ENCODE data around the gene LRRC1. TPM values are rescaled to one million over a fixed set of nuclear protein-coding genes. Genes with fewer than 3 reads are reported as not detected.

The LRRC1 gene
- total and polyA plus RNA-seq, 2 of the 13 experiments (the other 11 are each of a cell fraction or from before 2014, with no cell fraction given): 15.6 to 27.7 TPM

DNA sequence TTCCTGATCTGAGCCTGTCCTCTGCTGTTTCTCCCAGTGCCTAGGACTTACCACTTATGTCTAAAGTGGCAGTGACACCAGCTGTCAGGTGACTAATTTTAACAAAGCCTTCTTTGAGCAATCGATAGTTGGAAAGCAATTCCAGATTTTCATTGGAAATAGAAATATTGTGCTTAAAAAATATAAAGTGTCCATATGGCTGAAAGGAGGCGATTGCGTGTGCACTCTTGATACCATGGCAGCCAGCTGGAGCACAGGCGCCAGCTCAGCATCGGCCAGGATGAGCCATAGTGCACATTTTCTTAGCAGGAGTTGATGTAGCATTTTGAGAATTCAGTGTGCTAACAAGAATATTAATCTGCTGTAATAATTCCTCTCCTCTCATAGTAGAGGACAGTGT, 70.0 kb downstream of the LRRC1 start:
- Histone ChIP-seq H3K4me3 (replicated peaks in 1 of 3; ENCODE audit: insufficient read depth in 1 of 3, low read depth in 2 of 3, low read length in 3 of 3) (no peak overlapping the region), H3K79me2 (ENCODE audit: insufficient read depth, low read length) (peaks cover 11% of the 10 kb centered on the region), H3K9ac (ENCODE audit: insufficient read depth, low read depth, low read length) (no peak overlapping the region), H3K4me1 (ENCODE audit: insufficient read depth, low read length) (peaks cover 4% of the 10 kb centered on the region), H3K36me3 (replicated peaks in 1 of 2; ENCODE audit: control insufficient read depth in 1 of 2, insufficient read depth in 2 of 2, low read length in 2 of 2) (peaks cover 1 to 3% of the 10 kb centered on the region in 2 experiments; a peak in 1 of 5 replicates), H3K9me3 (ENCODE audit: low read length) (no peaks in the 10 kb centered on the region), H3K27me3 (ENCODE audit: control insufficient read depth in 1 of 2, insufficient read depth in 2 of 2, low read length in 2 of 2) (no peaks in the 10 kb centered on the region), H4K20me1 (ENCODE audit: insufficient read depth, low read length) (no peaks in the 10 kb centered on the region; the same call in 1 of the 2 replicates), H2AFZ (ENCODE audit: low read length) (no peak overlapping the region), H3K4me2 (ENCODE audit: low read depth, low read length) (no peak overlapping the region), H3K27ac (ENCODE audit: extremely low read length, insufficient read depth, low read length) (no peak overlapping the region)
- DNase-seq (ENCODE audit: low spot score) (no peak), ATAC-seq (no peak), FAIRE-seq (no peak)
- WGBS (ENCODE audit: low lambda C conversion rate): 94% methylated on average over 5 of the region's 5 CpGs
- ChIA-PET POLR2A (no interaction called here), CTCF (ENCODE audit: low intra/inter-chr PET ratio, low total read pairs) (no interaction called here)
- TF ChIP-seq GPN1 (CRISPR knock-in tag; IDR thresholded peaks at IDR 0.05; ENCODE audit: borderline replicate concordance) (no peak), ZBTB42 (CRISPR knock-in tag; IDR thresholded peaks at IDR 0.05) (no peak), POLR2AphosphoS2 (IDR thresholded peaks at IDR 0.05; ENCODE audit: low read depth, low read length) (no peak), ZNF446 (CRISPR knock-in tag; IDR thresholded peaks at IDR 0.05) (no peak), SMARCE1 (IDR thresholded peaks at IDR 0.05; ENCODE audit: borderline replicate concordance) (no peak), ZNF605 (CRISPR knock-in tag; IDR thresholded peaks at IDR 0.05) (no peak), ZNF232 (CRISPR knock-in tag; IDR thresholded peaks at IDR 0.05; ENCODE audit: borderline replicate concordance) (no peak)
- TF ChIP-seq, protein P1, sequence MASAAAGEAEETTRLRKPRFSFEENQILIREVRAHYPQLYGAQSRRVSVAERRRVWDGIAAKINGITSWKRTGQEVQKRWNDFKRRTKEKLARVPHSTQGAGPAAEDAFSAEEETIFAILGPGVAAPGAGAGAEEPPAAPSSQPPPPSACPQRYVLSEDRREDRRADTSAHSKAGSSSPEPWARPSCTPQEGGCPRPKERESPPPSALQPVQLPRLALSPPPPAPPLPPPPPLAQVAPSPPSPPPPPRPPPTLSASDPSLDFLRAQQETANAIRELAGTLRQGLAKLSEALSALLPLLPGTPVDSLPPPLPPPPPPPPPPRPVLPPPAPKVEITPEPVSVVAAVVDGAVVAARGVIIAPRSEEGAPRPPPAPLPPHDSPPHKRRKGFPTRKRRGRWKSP (CRISPR knock-in tag; IDR thresholded peaks at IDR 0.05): no peak
- no TSS peak for BruUV-seq (replicated peaks)
- intact Hi-C loops (cut with micrococcal nuclease; ENCODE audit: unreplicated experiment) (no loop called here), in situ Hi-C loops (cut with HindIII; ENCODE audit: extremely low pct_ligation_motif_present, low pct_unique_long_range_greater_than_20kb) (no loop called here)

DNA sequence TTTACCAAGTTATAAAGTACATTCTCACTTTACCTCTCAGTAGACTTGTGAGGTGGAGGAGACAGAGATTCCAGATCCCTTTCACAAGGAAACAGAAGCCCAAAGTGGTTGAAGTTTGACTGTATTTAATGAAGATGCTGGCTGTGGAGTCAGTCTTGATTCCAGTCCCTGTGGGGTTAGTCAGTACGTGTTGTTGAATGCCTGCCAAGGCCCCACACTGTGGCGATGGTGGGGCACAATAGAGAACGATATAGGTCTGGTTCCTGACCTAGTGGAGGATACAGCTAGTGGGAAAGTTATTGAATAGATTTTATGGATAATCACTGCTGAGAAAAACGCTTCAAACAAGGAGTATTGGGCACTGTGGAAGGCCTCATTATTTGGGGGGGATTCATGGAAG, 71.4 kb downstream of the LRRC1 start:
- peaks cover 10% of the 10 kb centered on the region for H3K79me2 ChIP-seq (ENCODE audit: insufficient read depth, low read length)
- H3K27ac ChIP-seq (ENCODE audit: extremely low read length, insufficient read depth, low read length): no peak overlapping the region
- H3K4me1 ChIP-seq (ENCODE audit: insufficient read depth, low read length): peaks cover 7% of the 10 kb centered on the region
- TF ChIP-seq, protein P2, sequence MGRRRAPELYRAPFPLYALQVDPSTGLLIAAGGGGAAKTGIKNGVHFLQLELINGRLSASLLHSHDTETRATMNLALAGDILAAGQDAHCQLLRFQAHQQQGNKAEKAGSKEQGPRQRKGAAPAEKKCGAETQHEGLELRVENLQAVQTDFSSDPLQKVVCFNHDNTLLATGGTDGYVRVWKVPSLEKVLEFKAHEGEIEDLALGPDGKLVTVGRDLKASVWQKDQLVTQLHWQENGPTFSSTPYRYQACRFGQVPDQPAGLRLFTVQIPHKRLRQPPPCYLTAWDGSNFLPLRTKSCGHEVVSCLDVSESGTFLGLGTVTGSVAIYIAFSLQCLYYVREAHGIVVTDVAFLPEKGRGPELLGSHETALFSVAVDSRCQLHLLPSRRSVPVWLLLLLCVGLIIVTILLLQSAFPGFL (CRISPR knock-in tag; IDR thresholded peaks at IDR 0.05): no peak
- TF ChIP-seq, protein P3, sequence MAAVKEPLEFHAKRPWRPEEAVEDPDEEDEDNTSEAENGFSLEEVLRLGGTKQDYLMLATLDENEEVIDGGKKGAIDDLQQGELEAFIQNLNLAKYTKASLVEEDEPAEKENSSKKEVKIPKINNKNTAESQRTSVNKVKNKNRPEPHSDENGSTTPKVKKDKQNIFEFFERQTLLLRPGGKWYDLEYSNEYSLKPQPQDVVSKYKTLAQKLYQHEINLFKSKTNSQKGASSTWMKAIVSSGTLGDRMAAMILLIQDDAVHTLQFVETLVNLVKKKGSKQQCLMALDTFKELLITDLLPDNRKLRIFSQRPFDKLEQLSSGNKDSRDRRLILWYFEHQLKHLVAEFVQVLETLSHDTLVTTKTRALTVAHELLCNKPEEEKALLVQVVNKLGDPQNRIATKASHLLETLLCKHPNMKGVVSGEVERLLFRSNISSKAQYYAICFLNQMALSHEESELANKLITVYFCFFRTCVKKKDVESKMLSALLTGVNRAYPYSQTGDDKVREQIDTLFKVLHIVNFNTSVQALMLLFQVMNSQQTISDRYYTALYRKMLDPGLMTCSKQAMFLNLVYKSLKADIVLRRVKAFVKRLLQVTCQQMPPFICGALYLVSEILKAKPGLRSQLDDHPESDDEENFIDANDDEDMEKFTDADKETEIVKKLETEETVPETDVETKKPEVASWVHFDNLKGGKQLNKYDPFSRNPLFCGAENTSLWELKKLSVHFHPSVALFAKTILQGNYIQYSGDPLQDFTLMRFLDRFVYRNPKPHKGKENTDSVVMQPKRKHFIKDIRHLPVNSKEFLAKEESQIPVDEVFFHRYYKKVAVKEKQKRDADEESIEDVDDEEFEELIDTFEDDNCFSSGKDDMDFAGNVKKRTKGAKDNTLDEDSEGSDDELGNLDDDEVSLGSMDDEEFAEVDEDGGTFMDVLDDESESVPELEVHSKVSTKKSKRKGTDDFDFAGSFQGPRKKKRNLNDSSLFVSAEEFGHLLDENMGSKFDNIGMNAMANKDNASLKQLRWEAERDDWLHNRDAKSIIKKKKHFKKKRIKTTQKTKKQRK (IDR thresholded peaks at IDR 0.05; ENCODE audit: low read length): no peak
- TF ChIP-seq ATF7-NPFF (CRISPR knock-in tag; IDR thresholded peaks at IDR 0.05; ENCODE audit: low read depth): no peak
- H3K4me3 ChIP-seq (replicated peaks in 1 of 3; ENCODE audit: insufficient read depth in 1 of 3, low read depth in 2 of 3, low read length in 3 of 3): no peak overlapping the region
- CTCF ChIA-PET (ENCODE audit: low intra/inter-chr PET ratio, low total read pairs): no interaction called here
- H3K4me2 ChIP-seq (ENCODE audit: low read depth, low read length): no peak overlapping the region
- intact Hi-C loops (cut with micrococcal nuclease; ENCODE audit: unreplicated experiment) (no loop called here), in situ Hi-C loops (cut with HindIII; ENCODE audit: extremely low pct_ligation_motif_present, low pct_unique_long_range_greater_than_20kb) (no loop called here)
- H3K9me3 ChIP-seq (ENCODE audit: low read length): no peaks in the 10 kb centered on the region
- no peak overlapping the region for H3K9ac ChIP-seq (ENCODE audit: insufficient read depth, low read depth, low read length)
- no peaks in the 10 kb centered on the region; the same call in 1 of the 2 replicates for H4K20me1 ChIP-seq (ENCODE audit: insufficient read depth, low read length)
- ATAC-seq (no peak), FAIRE-seq (no peak), DNase-seq (ENCODE audit: low spot score) (no peak)
- WGBS (ENCODE audit: low lambda C conversion rate): 97% methylated on average over 4 of the region's 4 CpGs
- H3K27me3 ChIP-seq (ENCODE audit: control insufficient read depth in 1 of 2, insufficient read depth in 2 of 2, low read length in 2 of 2): no peaks in the 10 kb centered on the region
- H2AFZ ChIP-seq (ENCODE audit: low read length): no peak overlapping the region
- H3K36me3 ChIP-seq (replicated peaks in 1 of 2; ENCODE audit: control insufficient read depth in 1 of 2, insufficient read depth in 2 of 2, low read length in 2 of 2): peaks cover 1 to 3% of the 10 kb centered on the region in 2 experiments; a peak in 1 of 5 replicates
- no TSS peak for BruUV-seq (replicated peaks)
- POLR2A ChIA-PET: no interaction called here

Data from HepG2 (cell line).